CD14-positive monocyte (primary cell): Measurements from ENCODE around the gene TNIK. TPM values are rescaled to one million over a fixed set of nuclear protein-coding genes. Genes with fewer than 3 reads are reported as not detected.

Experiments
- DNase-seq, 3 donors: peaks; one replicate each; pipeline ENCODE4 v3.0.0-alpha.2; 2011 to 2022
- H2AFZ ChIP-seq: 2 replicates; pipeline ENCODE4 v1.6.0; 2012; ENCODE audit warnings: mild to moderate bottlenecking, low read depth, low read length, inconsistent platforms; ENCODE audit not compliant: insufficient read depth, poor library complexity, severe bottlenecking
- H3K27ac ChIP-seq, 2 donors: 1 replicate in 1 of 2; 2 replicates in 1 of 2; pipeline ENCODE4 v1.5.1; 2012 to 2013; ENCODE audit warnings: low read length in 2 of 2, control low read depth in 1 of 2, inconsistent platforms in 1 of 2, low read depth in 1 of 2, mild to moderate bottlenecking in 1 of 2
- H3K27me3 ChIP-seq, 2 donors: one replicate each; pipeline versions ENCODE4 v1.6.0 to v1.6.1; 2011 to 2013; ENCODE audit warnings: low read length in 2 of 2; ENCODE audit not compliant: control insufficient read depth in 2 of 2, insufficient read depth in 2 of 2
- H3K36me3 ChIP-seq, 2 donors: replicated peaks in 1 of 2; 1 replicate in 1 of 2; 2 replicates in 1 of 2; pipeline versions ENCODE4 v1.5.1 to v1.6.1; 2012 to 2013; ENCODE audit warnings: low read length in 2 of 2, control low read depth in 1 of 2, inconsistent platforms in 1 of 2, mild to moderate bottlenecking in 1 of 2; ENCODE audit not compliant: insufficient read depth in 2 of 2, control insufficient read depth in 1 of 2
- H3K4me1 ChIP-seq, 2 donors: 1 replicate in 1 of 2; 2 replicates in 1 of 2; pipeline versions ENCODE4 v1.5.1 to v1.6.1; 2012 to 2013; ENCODE audit warnings: low read length in 2 of 2, control low read depth in 1 of 2, inconsistent platforms in 1 of 2, mild to moderate bottlenecking in 1 of 2, moderate library complexity in 1 of 2; ENCODE audit not compliant: insufficient read depth in 2 of 2, control insufficient read depth in 1 of 2
- H3K4me2 ChIP-seq: replicated peaks from 2 replicates; pipeline ENCODE3; 2012; ENCODE audit warnings: low read length, moderate library complexity, mild to moderate bottlenecking; ENCODE audit not compliant: poor library complexity, severe bottlenecking; ENCODE audit errors: extremely low read depth
- H3K4me3 ChIP-seq, 3 experiments: fragments of 200-600 bp in 1 of 3; sonication (generic) in 1 of 3; replicated peaks in 1 of 3; 1 replicate in 2 of 3; 2 replicates in 1 of 3; pipeline ENCODE4 v1.5.1; 2011 to 2013; ENCODE audit warnings: low read length in 3 of 3, mild to moderate bottlenecking in 3 of 3, control low read depth in 2 of 3, low read depth in 2 of 3, inconsistent platforms in 1 of 3, moderate library complexity in 1 of 3
- H3K79me2 ChIP-seq: 2 replicates; pipeline ENCODE4 v1.6.0; 2012; ENCODE audit warnings: mild to moderate bottlenecking, control low read depth, inconsistent platforms, low read length, moderate library complexity; ENCODE audit not compliant: insufficient read depth
- H3K9ac ChIP-seq: 2 replicates; pipeline ENCODE4 v1.6.0; 2017; ENCODE audit warnings: low read length, mild to moderate bottlenecking; ENCODE audit not compliant: insufficient read depth, poor library complexity, severe bottlenecking
- H3K9me3 ChIP-seq, 2 donors: replicated peaks in 1 of 2; 1 replicate in 1 of 2; 2 replicates in 1 of 2; pipeline versions ENCODE4 v1.5.1 to v1.6.1; 2012 to 2013; ENCODE audit warnings: low read length in 2 of 2, control low read depth in 1 of 2; ENCODE audit not compliant: control insufficient read depth in 1 of 2, insufficient read depth in 1 of 2
- H4K20me1 ChIP-seq: 2 replicates; pipeline ENCODE4 v1.6.0; 2012; ENCODE audit warnings: mild to moderate bottlenecking, low read length, control low read depth, moderate library complexity; ENCODE audit not compliant: insufficient read depth
- H3K27ac Mint-ChIP-seq, 7 donors: one replicate each; pipeline ENCODE4 v1.8.0; 2020; ENCODE audit warnings: mild to moderate bottlenecking in 7 of 7, mixed read lengths in 7 of 7, moderate library complexity in 6 of 7, inconsistent platforms in 2 of 7
- H3K27me3 Mint-ChIP-seq, 3 donors: one replicate each; pipeline ENCODE4 v1.8.0; 2021 to 2022; ENCODE audit warnings: low read depth in 3 of 3, mild to moderate bottlenecking in 3 of 3, mixed read lengths in 3 of 3, moderate library complexity in 3 of 3, inconsistent platforms in 1 of 3
- H3K36me3 Mint-ChIP-seq, 2 donors: one replicate each; pipeline ENCODE4 v1.8.0; 2020; ENCODE audit warnings: mixed read lengths in 2 of 2, inconsistent platforms in 1 of 2, mild to moderate bottlenecking in 1 of 2
- H3K4me1 Mint-ChIP-seq: one replicate; pipeline ENCODE4 v1.8.0; 2020; ENCODE audit warnings: mild to moderate bottlenecking, mixed read lengths
- H3K4me3 Mint-ChIP-seq, 2 donors: one replicate each; pipeline ENCODE4 v1.8.0; 2020; ENCODE audit warnings: mild to moderate bottlenecking in 2 of 2, mixed read lengths in 2 of 2, moderate library complexity in 1 of 2
- H3K9me3 Mint-ChIP-seq, 7 donors: one replicate each; pipeline ENCODE4 v1.8.0; 2020 to 2022; ENCODE audit warnings: mixed read lengths in 7 of 7, mild to moderate bottlenecking in 6 of 7, moderate library complexity in 6 of 7, inconsistent platforms in 2 of 7
- WGBS: methylation state at CpG from one replicate; pipeline ENCODE4 v1.1.5; 2013; ENCODE audit warnings: missing lambda C conversion rate; ENCODE audit not compliant: insufficient coverage; 5-methylcytosine and 5-hydroxymethylcytosine counted together
- intact Hi-C, 2 donors: fragments of 100-400 bp; cut with micrococcal nuclease; formaldehyde crosslinking; loops; one replicate each; pipeline versions ENCODE4 v1.15.0 to v1.15.1; 2023
- polyA plus RNA-seq, 3 donors: library from polyadenylated mRNA; depleted of rRNA in 1 of 3; unstranded in 2 of 3; stranded (reverse) in 1 of 3; fragments of 300-500 nt in 2 of 3; fragments of >200 nt in 1 of 3; fragmentation: Illumina TruSeq in 2 of 3; gene quantifications; 1 replicate in 2 of 3; 2 replicates in 1 of 3; pipeline ENCODE4 v1.2.3, GENCODE V29; 2012 to 2021
- TF ChIP-seq, protein P1 (sequence below): fragments of 200-600 bp; IDR thresholded peaks from one replicate; pipeline ENCODE4 v1.8.0; 2022; ENCODE audit warnings: antibody characterized with exemption, mild to moderate bottlenecking

The TNIK gene
- polyA plus RNA-seq, 3 donors = 0.36 to 1.8 (median 0.75) TPM

DNA sequence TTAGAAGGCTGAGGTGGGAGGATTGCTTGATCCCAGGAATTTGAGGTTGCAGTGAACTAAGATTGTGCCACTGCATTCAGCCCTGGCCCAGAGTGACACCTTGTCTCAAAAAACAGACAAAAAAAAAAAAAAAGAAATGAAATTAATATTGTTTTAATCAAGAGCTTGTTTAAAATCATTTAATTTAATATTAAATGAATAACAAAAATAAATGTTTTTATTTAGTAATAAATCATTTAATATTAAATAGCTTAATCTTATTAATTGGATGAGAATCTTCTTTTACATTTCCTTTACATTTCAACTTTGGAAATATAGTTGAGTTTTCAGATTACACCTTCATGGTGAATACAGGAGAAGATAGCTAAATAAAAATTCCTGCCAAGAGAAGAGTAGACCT is 29.7 kb downstream of the TNIK start:
- peaks cover 0 to 6% of the 10 kb centered on the region in 2 donors for H3K4me1 ChIP-seq
- H3K27ac ChIP-seq = no peak overlapping the region
- Mint-ChIP-seq H3K27me3 (peaks cover 0 to 1% (median 0%) of the 10 kb centered on the region in 3 donors), H3K27ac (no peak overlapping the region), H3K4me3 (no peak overlapping the region), H3K36me3 (no peaks in the 10 kb centered on the region), H3K4me1 (no peaks in the 10 kb centered on the region), H3K9me3 (peaks cover 0 to 2% (median 0%) of the 10 kb centered on the region in 7 donors)
- H4K20me1 ChIP-seq = no peaks in the 10 kb centered on the region
- H3K79me2 ChIP-seq = no peaks in the 10 kb centered on the region
- H3K4me2 ChIP-seq = no peak overlapping the region
- DNase-seq = no peak
- no peak overlapping the region for H2AFZ ChIP-seq
- H3K36me3 ChIP-seq = no peaks in the 10 kb centered on the region
- intact Hi-C loops = no loop called here
- TF ChIP-seq, protein P1, sequence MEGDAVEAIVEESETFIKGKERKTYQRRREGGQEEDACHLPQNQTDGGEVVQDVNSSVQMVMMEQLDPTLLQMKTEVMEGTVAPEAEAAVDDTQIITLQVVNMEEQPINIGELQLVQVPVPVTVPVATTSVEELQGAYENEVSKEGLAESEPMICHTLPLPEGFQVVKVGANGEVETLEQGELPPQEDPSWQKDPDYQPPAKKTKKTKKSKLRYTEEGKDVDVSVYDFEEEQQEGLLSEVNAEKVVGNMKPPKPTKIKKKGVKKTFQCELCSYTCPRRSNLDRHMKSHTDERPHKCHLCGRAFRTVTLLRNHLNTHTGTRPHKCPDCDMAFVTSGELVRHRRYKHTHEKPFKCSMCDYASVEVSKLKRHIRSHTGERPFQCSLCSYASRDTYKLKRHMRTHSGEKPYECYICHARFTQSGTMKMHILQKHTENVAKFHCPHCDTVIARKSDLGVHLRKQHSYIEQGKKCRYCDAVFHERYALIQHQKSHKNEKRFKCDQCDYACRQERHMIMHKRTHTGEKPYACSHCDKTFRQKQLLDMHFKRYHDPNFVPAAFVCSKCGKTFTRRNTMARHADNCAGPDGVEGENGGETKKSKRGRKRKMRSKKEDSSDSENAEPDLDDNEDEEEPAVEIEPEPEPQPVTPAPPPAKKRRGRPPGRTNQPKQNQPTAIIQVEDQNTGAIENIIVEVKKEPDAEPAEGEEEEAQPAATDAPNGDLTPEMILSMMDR = no peak
- no peak overlapping the region for H3K4me3 ChIP-seq
- H3K27me3 ChIP-seq = no peaks in the 10 kb centered on the region
- H3K9me3 ChIP-seq = no peaks in the 10 kb centered on the region
- H3K9ac ChIP-seq = no peak overlapping the region

DNA sequence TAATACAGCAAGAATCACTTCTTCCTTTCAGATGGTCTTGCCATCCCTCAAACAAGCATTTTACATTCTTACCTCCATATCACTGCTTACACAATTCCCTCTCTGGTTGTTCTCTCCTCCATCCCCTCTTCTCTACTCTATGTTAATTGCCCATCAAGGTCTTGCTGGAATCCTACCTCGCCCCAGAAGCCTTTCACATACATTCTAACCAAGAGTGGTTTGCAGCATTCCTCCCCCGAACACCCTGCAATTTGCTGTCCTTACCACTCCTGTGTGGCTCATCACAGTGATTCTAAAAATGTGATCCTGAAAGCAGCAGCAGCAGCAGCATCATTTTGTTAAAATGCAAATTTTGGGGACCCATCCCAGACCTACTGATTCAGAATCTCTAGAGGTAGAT is 30.6 kb downstream of the TNIK start:
- H3K9ac ChIP-seq = no peak overlapping the region
- no peaks in the 10 kb centered on the region for H3K36me3 Mint-ChIP-seq
- no peak overlapping the region for H3K4me3 ChIP-seq
- no peak overlapping the region for H3K4me2 ChIP-seq
- 100% methylated on average over 1 of the region's 2 CpGs for WGBS
- TF ChIP-seq, protein P1 = no peak
- H3K36me3 ChIP-seq = no peaks in the 10 kb centered on the region
- H3K27ac ChIP-seq = no peak overlapping the region
- H3K79me2 ChIP-seq = no peaks in the 10 kb centered on the region
- no peak overlapping the region for H2AFZ ChIP-seq
- peaks cover 0 to 6% of the 10 kb centered on the region in 2 donors for H3K4me1 ChIP-seq
- peaks cover 0 to 1% (median 0%) of the 10 kb centered on the region in 3 donors for H3K27me3 Mint-ChIP-seq
- H3K27ac Mint-ChIP-seq = no peak overlapping the region
- H3K9me3 ChIP-seq = no peaks in the 10 kb centered on the region
- intact Hi-C loops = no loop called here
- no peak for DNase-seq
- H3K4me1 Mint-ChIP-seq = no peaks in the 10 kb centered on the region
- H3K9me3 Mint-ChIP-seq = peaks cover 0 to 3% (median 0%) of the 10 kb centered on the region in 7 donors
- H3K27me3 ChIP-seq = no peaks in the 10 kb centered on the region
- H3K4me3 Mint-ChIP-seq = no peak overlapping the region
- H4K20me1 ChIP-seq = no peaks in the 10 kb centered on the region
